ENCODE measurements around the gene EIF1AD.

Gene EIF1AD

DNA sequence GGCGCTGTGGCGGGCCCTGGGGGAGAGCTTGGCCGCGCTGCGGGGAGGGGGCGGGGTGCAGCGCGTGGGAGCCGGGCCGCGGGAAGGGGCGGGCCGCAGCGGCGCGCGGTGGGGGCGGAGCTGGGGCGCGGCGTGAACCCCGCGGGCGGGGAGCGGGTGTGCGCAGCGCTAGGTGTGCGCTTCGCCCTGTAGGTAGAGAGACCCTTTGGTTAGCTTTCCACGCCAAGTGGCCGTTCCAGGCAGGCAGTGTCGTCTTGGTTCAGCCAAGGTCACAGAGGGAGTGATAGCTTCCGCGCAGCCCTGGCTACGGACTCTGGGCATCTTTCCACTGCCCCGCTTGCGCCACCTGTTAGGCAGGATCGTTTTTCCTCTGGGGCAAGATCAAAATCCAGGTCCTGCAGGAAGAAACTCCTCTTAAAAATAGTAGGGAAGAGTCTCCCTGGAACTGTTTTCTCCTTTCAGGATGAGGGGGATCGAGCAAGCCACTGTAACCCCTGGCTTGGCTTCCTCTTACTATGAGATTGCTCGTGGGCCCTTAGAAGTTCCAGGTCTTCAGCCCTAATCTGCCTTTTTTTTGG lies 780 bp upstream of the EIF1AD start:
- TF ChIP-seq, protein P1, sequence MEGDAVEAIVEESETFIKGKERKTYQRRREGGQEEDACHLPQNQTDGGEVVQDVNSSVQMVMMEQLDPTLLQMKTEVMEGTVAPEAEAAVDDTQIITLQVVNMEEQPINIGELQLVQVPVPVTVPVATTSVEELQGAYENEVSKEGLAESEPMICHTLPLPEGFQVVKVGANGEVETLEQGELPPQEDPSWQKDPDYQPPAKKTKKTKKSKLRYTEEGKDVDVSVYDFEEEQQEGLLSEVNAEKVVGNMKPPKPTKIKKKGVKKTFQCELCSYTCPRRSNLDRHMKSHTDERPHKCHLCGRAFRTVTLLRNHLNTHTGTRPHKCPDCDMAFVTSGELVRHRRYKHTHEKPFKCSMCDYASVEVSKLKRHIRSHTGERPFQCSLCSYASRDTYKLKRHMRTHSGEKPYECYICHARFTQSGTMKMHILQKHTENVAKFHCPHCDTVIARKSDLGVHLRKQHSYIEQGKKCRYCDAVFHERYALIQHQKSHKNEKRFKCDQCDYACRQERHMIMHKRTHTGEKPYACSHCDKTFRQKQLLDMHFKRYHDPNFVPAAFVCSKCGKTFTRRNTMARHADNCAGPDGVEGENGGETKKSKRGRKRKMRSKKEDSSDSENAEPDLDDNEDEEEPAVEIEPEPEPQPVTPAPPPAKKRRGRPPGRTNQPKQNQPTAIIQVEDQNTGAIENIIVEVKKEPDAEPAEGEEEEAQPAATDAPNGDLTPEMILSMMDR (IDR thresholded peaks at IDR 0.05; ENCODE audit: low read length, missing control alignments): peak; percentile 18
- peak overlapping the region; percentile 99 for H3K4me3 ChIP-seq (replicated peaks; ENCODE audit: low read depth, low read length)
- DNase-seq (ENCODE audit: low read depth): peak; percentile 53

DNA sequence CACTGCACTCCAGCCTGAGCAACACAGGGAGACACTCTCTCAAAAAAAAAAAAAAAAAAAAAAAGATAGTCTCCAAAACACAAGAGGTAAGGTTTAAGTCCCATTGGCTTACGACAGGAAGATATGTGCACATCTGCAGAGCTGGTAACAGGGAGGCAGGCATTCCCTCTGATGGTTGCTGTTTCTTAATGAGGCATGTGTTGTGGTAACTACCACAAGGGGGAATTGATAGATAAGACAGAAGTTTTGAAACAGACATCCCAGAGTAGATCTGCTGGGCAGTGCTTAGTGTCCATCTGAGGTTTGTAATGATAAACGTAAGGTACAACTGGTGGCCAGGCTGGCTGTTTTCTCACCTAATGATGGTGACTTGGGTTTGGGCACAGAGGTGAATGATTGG lies 4.7 kb downstream of the EIF1AD start:
- H3K4me3 ChIP-seq (replicated peaks; ENCODE audit: low read depth, low read length): no peak overlapping the region
- TF ChIP-seq, protein P1 (IDR thresholded peaks at IDR 0.05; ENCODE audit: low read length, missing control alignments): no peak
- DNase-seq (ENCODE audit: low read depth): no peak

DNA sequence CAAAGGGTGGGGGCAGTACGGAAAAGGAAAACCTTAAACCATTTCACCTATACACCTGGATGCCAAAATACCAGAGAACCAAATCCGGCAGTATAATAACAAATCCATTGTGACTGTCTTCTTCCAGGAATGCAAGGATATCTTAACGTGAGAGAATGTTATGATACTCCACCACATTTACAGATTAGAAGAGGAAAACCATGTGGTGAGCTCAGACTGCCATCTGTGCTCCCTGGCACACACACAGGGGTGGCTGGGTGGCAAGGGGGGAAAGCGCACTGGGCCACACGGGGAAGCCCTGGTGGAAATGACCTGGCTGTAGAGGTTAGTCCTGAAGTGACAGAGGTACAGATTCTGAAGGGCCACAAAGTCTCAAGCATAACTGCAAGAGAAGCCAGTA lies 9.9 kb downstream of the EIF1AD start:
- H3K4me3 ChIP-seq (replicated peaks; ENCODE audit: low read depth, low read length): no peak overlapping the region
- TF ChIP-seq, protein P1 (IDR thresholded peaks at IDR 0.05; ENCODE audit: low read length, missing control alignments): no peak
- DNase-seq (ENCODE audit: low read depth): no peak

DNA sequence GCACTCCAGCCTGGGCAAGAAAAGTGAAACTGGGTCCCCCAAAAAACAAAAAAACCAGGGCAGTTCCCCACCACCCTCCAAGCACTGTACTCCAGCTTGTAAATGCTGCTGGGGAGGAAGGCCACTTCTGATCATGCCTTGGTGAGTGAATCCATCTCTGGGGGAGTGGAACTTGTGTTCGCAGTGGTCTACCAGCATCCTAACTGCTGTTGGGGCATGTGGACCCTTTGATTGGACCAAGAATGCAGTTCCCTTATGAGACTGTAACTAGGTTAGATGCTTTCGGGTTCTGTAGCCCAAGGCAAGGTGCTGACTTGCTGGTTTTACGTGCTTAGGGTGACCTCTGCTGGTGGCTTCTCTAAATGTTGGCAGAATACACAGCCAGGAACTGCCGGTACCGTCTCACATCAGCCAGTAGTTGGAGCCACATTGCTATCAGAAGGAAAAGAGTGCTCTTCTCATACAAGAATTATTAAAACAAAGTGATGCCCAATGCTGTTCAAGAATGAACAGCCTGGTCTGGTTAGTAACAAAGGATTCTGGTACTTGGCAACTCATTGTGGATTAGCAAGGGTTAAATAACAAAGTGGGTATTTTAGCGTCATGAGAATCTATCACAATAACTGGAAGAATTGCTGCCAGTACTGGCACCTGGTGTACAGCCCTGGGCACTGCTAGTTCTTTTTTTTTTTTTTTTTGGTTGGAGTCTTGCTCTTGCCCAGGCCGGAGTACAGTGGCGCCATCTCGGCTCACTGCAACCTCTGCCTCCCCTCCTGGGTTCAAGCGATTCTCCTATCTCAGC lies 13.0 kb downstream of the EIF1AD start:
- TF ChIP-seq, protein P1 (IDR thresholded peaks at IDR 0.05; ENCODE audit: low read length, missing control alignments): peak; percentile 98
- H3K4me3 ChIP-seq (replicated peaks; ENCODE audit: low read depth, low read length): no peak overlapping the region
- DNase-seq (ENCODE audit: low read depth): peak; percentile 98

DNA sequence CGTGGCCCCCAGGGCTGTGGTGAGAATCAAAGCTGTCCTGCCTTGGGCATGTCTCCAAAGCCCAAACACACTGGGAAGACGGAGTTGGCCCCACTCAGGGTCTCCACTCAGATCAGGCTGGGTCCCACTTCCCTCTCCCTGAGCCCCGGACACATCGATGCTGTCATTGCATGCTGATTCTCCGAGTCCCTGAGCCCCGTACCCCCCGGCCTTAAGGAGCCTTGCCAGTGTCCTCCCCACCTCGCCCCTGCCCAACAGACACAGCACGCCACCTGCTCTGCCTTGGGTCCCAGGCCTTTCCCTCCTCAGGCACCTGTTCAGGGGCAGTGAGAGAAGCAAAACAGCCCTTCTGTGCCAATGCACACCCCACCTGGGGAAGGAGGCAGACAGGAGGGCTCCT lies 14.6 kb downstream of the EIF1AD start:
- no peak for DNase-seq (ENCODE audit: low read depth)
- no peak overlapping the region for H3K4me3 ChIP-seq (replicated peaks; ENCODE audit: low read depth, low read length)
- TF ChIP-seq, protein P1 (IDR thresholded peaks at IDR 0.05; ENCODE audit: low read length, missing control alignments): no peak

DNA sequence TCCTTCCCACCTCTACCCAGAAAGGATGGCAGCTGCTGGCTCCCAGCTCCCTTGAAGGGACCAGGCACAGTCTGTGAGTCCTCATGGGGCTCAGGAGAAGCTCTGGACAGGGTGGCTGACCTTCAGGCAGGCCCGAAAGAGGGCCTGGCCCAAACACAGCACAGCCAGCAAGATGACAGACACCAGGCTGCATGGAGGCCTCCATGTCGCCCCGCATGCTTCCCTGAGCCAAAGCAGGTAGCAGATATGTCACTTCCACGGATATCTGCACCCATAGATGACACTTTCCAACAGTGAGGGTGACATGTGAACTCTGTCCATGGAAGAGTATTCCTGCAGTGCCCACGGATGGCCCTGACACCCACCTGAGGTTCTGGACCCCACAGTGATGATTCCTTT lies 18.4 kb downstream of the EIF1AD start:
- TF ChIP-seq, protein P1 (IDR thresholded peaks at IDR 0.05; ENCODE audit: low read length, missing control alignments): no peak
- H3K4me3 ChIP-seq (replicated peaks; ENCODE audit: low read depth, low read length): no peak overlapping the region
- DNase-seq (ENCODE audit: low read depth): no peak
